H9 (cell line): Measurements from ENCODE around the gene P3H2. TPM values are rescaled to one million over a fixed set of nuclear protein-coding genes. Genes with fewer than 3 reads are reported as not detected.

Source experiments
- DNase-seq: peaks from one replicate; pipeline ENCODE4 v3.0.0-alpha.2; 2017
- H2AFZ ChIP-seq: one replicate; pipeline ENCODE4 v1.6.1; 2013; ENCODE audit warnings: mild to moderate bottlenecking, low read length, control low read depth, moderate library complexity
- H2AK5ac ChIP-seq: 2 replicates; pipeline ENCODE4 v1.6.1; 2013; ENCODE audit warnings: low read length, control low read depth, mixed read lengths; ENCODE audit not compliant: insufficient read length
- H2BK120ac ChIP-seq: one replicate; pipeline ENCODE4 v1.6.1; 2013; ENCODE audit warnings: low read depth, mild to moderate bottlenecking, low read length, control low read depth, inconsistent platforms; ENCODE audit not compliant: poor library complexity, severe bottlenecking
- H2BK12ac ChIP-seq: 2 replicates; pipeline ENCODE4 v1.6.1; 2013; ENCODE audit warnings: low read length, control low read depth, mixed read lengths, low read depth; ENCODE audit not compliant: insufficient read length
- H2BK15ac ChIP-seq: 2 replicates; pipeline ENCODE4 v1.6.1; 2013; ENCODE audit warnings: low read depth, low read length, control low read depth
- H2BK20ac ChIP-seq: one replicate; pipeline ENCODE4 v1.6.1; 2013; ENCODE audit warnings: low read depth, mild to moderate bottlenecking, low read length, control low read depth, inconsistent platforms; ENCODE audit not compliant: poor library complexity, severe bottlenecking
- H2BK5ac ChIP-seq: 2 replicates; pipeline ENCODE4 v1.6.1; 2013; ENCODE audit warnings: low read length, control low read depth, mixed read lengths; ENCODE audit not compliant: insufficient read length
- H3K14ac ChIP-seq: 2 replicates; pipeline ENCODE4 v1.6.1; 2013; ENCODE audit warnings: low read length, control low read depth; ENCODE audit not compliant: insufficient read depth
- H3K18ac ChIP-seq: 2 replicates; pipeline ENCODE4 v1.6.1; 2013; ENCODE audit warnings: low read depth, mild to moderate bottlenecking, mixed read lengths, low read length, control low read depth; ENCODE audit not compliant: insufficient read length
- H3K23ac ChIP-seq: 2 replicates; pipeline ENCODE4 v1.6.1; 2013; ENCODE audit warnings: low read length, control low read depth, mixed read lengths, low read depth; ENCODE audit not compliant: insufficient read length
- H3K23me2 ChIP-seq: 2 replicates; pipeline ENCODE4 v1.6.1; 2013; ENCODE audit warnings: low read depth, mild to moderate bottlenecking, mixed read lengths, low read length, control low read depth; ENCODE audit not compliant: insufficient read length, poor library complexity, severe bottlenecking
- H3K27ac ChIP-seq: 2 replicates; pipeline ENCODE4 v1.5.1; 2013; ENCODE audit warnings: low read length, control low read depth, mixed read lengths, low read depth; ENCODE audit not compliant: insufficient read length
- H3K27me3 ChIP-seq: 2 replicates; pipeline ENCODE4 v1.6.1; 2013; ENCODE audit warnings: low read length, control low read depth, inconsistent platforms; ENCODE audit not compliant: insufficient read depth
- H3K4ac ChIP-seq: 2 replicates; pipeline ENCODE4 v1.6.1; 2013; ENCODE audit warnings: low read depth, mild to moderate bottlenecking, control low read depth, inconsistent platforms, low read length, moderate library complexity
- H3K4me1 ChIP-seq: 2 replicates; pipeline ENCODE4 v1.6.1; 2013; ENCODE audit warnings: low read length, control low read depth, inconsistent platforms; ENCODE audit not compliant: insufficient read depth
- H3K4me2 ChIP-seq: 2 replicates; pipeline ENCODE4 v1.6.1; 2013; ENCODE audit warnings: low read length, control low read depth, mixed read lengths; ENCODE audit not compliant: insufficient read length, insufficient read depth
- H3K56ac ChIP-seq: 2 replicates; pipeline ENCODE4 v1.6.1; 2013; ENCODE audit warnings: low read depth, mild to moderate bottlenecking, mixed read lengths, low read length, control low read depth; ENCODE audit not compliant: insufficient read length
- H3K79me1 ChIP-seq: 2 replicates; pipeline ENCODE4 v1.6.1; 2013; ENCODE audit warnings: low read depth, mild to moderate bottlenecking, moderate library complexity, low read length, control low read depth, inconsistent platforms; ENCODE audit not compliant: insufficient read depth, poor library complexity, severe bottlenecking
- H3K79me2 ChIP-seq: 2 replicates; pipeline ENCODE4 v1.6.1; 2013; ENCODE audit warnings: low read length, control low read depth, inconsistent platforms; ENCODE audit not compliant: insufficient read depth
- H3K9ac ChIP-seq: 2 replicates; pipeline ENCODE4 v1.6.1; 2013; ENCODE audit warnings: low read length, control low read depth, mixed read lengths; ENCODE audit not compliant: insufficient read length; ENCODE audit errors: extremely low read depth
- H3K9me3 ChIP-seq: one replicate; pipeline ENCODE4 v1.6.1; 2013; ENCODE audit warnings: low read depth, low read length, inconsistent platforms; ENCODE audit not compliant: control insufficient read depth
- H3T11ph ChIP-seq: one replicate; pipeline ENCODE4 v1.6.1; 2013; ENCODE audit warnings: mild to moderate bottlenecking, low read length, control low read depth, inconsistent platforms
- H4K20me1 ChIP-seq: one replicate; pipeline ENCODE4 v1.6.1; 2013; ENCODE audit not compliant: control insufficient read depth, insufficient read length, insufficient read depth
- H4K5ac ChIP-seq: 2 replicates; pipeline ENCODE4 v1.6.1; 2013; ENCODE audit warnings: low read depth, mild to moderate bottlenecking, mixed read lengths, low read length, control low read depth; ENCODE audit not compliant: insufficient read length
- H4K8ac ChIP-seq: replicated peaks from 2 replicates; pipeline ENCODE4 v1.6.1; 2013; ENCODE audit warnings: low read length, control low read depth, mixed read lengths, low read depth; ENCODE audit not compliant: insufficient read length
- H4K91ac ChIP-seq: 2 replicates; pipeline ENCODE4 v1.6.1; 2013; ENCODE audit warnings: low read depth, mild to moderate bottlenecking, moderate library complexity, mixed read lengths, low read length, control low read depth; ENCODE audit not compliant: insufficient read length
- H3K27ac Mint-ChIP-seq, 3 experiments: 2 replicates in 2 of 3; 3 replicates in 1 of 3; pipeline ENCODE4 v1.8.0; 2020 to 2021; ENCODE audit warnings: mixed read lengths in 3 of 3, mild to moderate bottlenecking in 1 of 3, moderate library complexity in 1 of 3
- H3K27me3 Mint-ChIP-seq: 2 replicates; pipeline ENCODE4 v1.8.0; 2021; ENCODE audit warnings: low read depth, mild to moderate bottlenecking, moderate library complexity, mixed read lengths
- H3K36me3 Mint-ChIP-seq, 3 experiments: 2 replicates in 2 of 3; 3 replicates in 1 of 3; pipeline ENCODE4 v1.8.0; 2020 to 2021; ENCODE audit warnings: low read depth in 3 of 3, mixed read lengths in 3 of 3; ENCODE audit not compliant: insufficient read depth in 1 of 3
- H3K4me1 Mint-ChIP-seq, 2 experiments: 2 replicates each; pipeline ENCODE4 v1.8.0; 2020; ENCODE audit warnings: mixed read lengths in 2 of 2
- H3K4me3 Mint-ChIP-seq, 2 experiments: 2 replicates in 1 of 2; 3 replicates in 1 of 2; pipeline ENCODE4 v1.8.0; 2020 to 2021; ENCODE audit warnings: mild to moderate bottlenecking in 2 of 2, mixed read lengths in 2 of 2, moderate library complexity in 1 of 2
- H3K9me3 Mint-ChIP-seq, 2 experiments: 2 replicates in 1 of 2; 3 replicates in 1 of 2; pipeline ENCODE4 v1.8.0; 2020; ENCODE audit warnings: mild to moderate bottlenecking in 2 of 2, mixed read lengths in 2 of 2, moderate library complexity in 1 of 2
- WGBS: extraction: QIAGEN DNeasy Blood & Tissue Kit; methylation state at CpG from one replicate; pipeline ENCODE4 v1.1.7; 2013; ENCODE audit warnings: missing lambda C conversion rate, low lambda C conversion rate, mixed read lengths; ENCODE audit not compliant: insufficient read length; ENCODE audit errors: extremely low coverage; 5-methylcytosine and 5-hydroxymethylcytosine counted together
- total RNA-seq: library from RNA; stranded (reverse); gene quantifications from 2 replicates; pipeline ENCODE4 v1.2.1, GENCODE V29; 2021
- TF ChIP-seq, protein P1 (sequence below): fragments of 200-600 bp; sonication (generic); conservative IDR thresholded peaks from 3 replicates; pipeline ENCODE4 v1.8.0; 2021; ENCODE audit warnings: antibody characterized with exemption, mild to moderate bottlenecking

Gene P3H2
- total RNA-seq, 1 experiment from 2014 or later, result 41.5 TPM

DNA sequence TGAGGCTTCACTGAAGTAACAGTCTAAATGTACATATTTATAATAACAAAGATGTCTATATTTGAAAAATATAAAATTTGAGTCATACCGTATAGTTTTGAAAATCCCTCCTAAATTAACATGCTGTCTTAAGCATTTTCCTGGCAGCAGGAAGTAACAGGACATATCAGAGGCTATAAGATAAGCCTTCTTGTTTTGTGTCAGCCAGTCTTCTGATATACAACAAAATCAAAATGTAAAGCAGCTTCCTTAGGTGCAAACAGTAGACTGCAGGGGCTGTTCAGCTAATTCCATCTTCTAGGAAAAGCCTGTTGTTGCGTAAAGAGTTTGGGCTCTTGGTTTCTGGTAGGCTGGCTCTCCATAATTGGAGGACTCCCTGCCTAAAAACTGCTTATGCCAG lies 56.0 kb downstream of the P3H2 start:
- no peak overlapping the region for H2AK5ac ChIP-seq
- WGBS, result no CpG with 5 or more reads among the region's 2 CpGs
- H3K79me2 ChIP-seq, result no peaks in the 10 kb centered on the region
- no peak overlapping the region for H2BK5ac ChIP-seq
- H3K18ac ChIP-seq, result no peak overlapping the region
- no peak overlapping the region for H4K8ac ChIP-seq
- no peak overlapping the region for H3K23ac ChIP-seq
- no peak overlapping the region for H3K9ac ChIP-seq
- no peak overlapping the region for H2BK120ac ChIP-seq
- no peak overlapping the region for H3K27ac Mint-ChIP-seq
- no peak overlapping the region for H4K5ac ChIP-seq
- H3K27ac ChIP-seq, result no peak overlapping the region
- H4K91ac ChIP-seq, result no peak overlapping the region
- no peak overlapping the region for H3K56ac ChIP-seq
- no peak overlapping the region for H3T11ph ChIP-seq
- H2BK12ac ChIP-seq, result no peak overlapping the region
- H3K4me1 ChIP-seq, result no peaks in the 10 kb centered on the region; the same call in 1 of the 2 replicates
- no peak overlapping the region for H3K4me3 Mint-ChIP-seq
- no peak for DNase-seq
- H3K23me2 ChIP-seq, result no peaks in the 10 kb centered on the region
- H3K79me1 ChIP-seq, result no peaks in the 10 kb centered on the region
- H3K4me2 ChIP-seq, result no peak overlapping the region
- H3K27me3 ChIP-seq, result no peaks in the 10 kb centered on the region
- H3K9me3 Mint-ChIP-seq, result no peaks in the 10 kb centered on the region
- TF ChIP-seq, protein P1, sequence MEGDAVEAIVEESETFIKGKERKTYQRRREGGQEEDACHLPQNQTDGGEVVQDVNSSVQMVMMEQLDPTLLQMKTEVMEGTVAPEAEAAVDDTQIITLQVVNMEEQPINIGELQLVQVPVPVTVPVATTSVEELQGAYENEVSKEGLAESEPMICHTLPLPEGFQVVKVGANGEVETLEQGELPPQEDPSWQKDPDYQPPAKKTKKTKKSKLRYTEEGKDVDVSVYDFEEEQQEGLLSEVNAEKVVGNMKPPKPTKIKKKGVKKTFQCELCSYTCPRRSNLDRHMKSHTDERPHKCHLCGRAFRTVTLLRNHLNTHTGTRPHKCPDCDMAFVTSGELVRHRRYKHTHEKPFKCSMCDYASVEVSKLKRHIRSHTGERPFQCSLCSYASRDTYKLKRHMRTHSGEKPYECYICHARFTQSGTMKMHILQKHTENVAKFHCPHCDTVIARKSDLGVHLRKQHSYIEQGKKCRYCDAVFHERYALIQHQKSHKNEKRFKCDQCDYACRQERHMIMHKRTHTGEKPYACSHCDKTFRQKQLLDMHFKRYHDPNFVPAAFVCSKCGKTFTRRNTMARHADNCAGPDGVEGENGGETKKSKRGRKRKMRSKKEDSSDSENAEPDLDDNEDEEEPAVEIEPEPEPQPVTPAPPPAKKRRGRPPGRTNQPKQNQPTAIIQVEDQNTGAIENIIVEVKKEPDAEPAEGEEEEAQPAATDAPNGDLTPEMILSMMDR, result no peak
- no peak overlapping the region for H2BK15ac ChIP-seq
- no peak overlapping the region for H3K14ac ChIP-seq
- H3K4me1 Mint-ChIP-seq, result peaks cover 13 to 19% of the 10 kb centered on the region in 2 experiments
- H3K9me3 ChIP-seq, result no peaks in the 10 kb centered on the region
- no peak overlapping the region for H3K4ac ChIP-seq
- peaks cover 0 to 4% (median 2%) of the 10 kb centered on the region in 3 experiments; a peak in 1 of 7 replicates for H3K36me3 Mint-ChIP-seq
- H2BK20ac ChIP-seq, result no peak overlapping the region
- H3K27me3 Mint-ChIP-seq, result no peaks in the 10 kb centered on the region
- no peaks in the 10 kb centered on the region for H4K20me1 ChIP-seq
- H2AFZ ChIP-seq, result no peak overlapping the region
